CD14-positive monocyte (primary cell): ENCODE data around the gene PCED1B. TPM values are rescaled to one million over a fixed set of nuclear protein-coding genes. Genes with fewer than 3 reads are reported as not detected.

Source experiments
- DNase-seq, 3 donors: peaks; one replicate each; pipeline ENCODE4 v3.0.0-alpha.2; 2011 to 2022
- H2AFZ ChIP-seq: 2 replicates; pipeline ENCODE4 v1.6.0; 2012; ENCODE audit warnings: mild to moderate bottlenecking, low read depth, low read length, inconsistent platforms; ENCODE audit not compliant: insufficient read depth, poor library complexity, severe bottlenecking
- H3K27ac ChIP-seq, 2 donors: 1 replicate in 1 of 2; 2 replicates in 1 of 2; pipeline ENCODE4 v1.5.1; 2012 to 2013; ENCODE audit warnings: low read length in 2 of 2, control low read depth in 1 of 2, inconsistent platforms in 1 of 2, low read depth in 1 of 2, mild to moderate bottlenecking in 1 of 2
- H3K27me3 ChIP-seq, 2 donors: one replicate each; pipeline versions ENCODE4 v1.6.0 to v1.6.1; 2011 to 2013; ENCODE audit warnings: low read length in 2 of 2; ENCODE audit not compliant: control insufficient read depth in 2 of 2, insufficient read depth in 2 of 2
- H3K36me3 ChIP-seq, 2 donors: replicated peaks in 1 of 2; 1 replicate in 1 of 2; 2 replicates in 1 of 2; pipeline versions ENCODE4 v1.5.1 to v1.6.1; 2012 to 2013; ENCODE audit warnings: low read length in 2 of 2, control low read depth in 1 of 2, inconsistent platforms in 1 of 2, mild to moderate bottlenecking in 1 of 2; ENCODE audit not compliant: insufficient read depth in 2 of 2, control insufficient read depth in 1 of 2
- H3K4me1 ChIP-seq, 2 donors: 1 replicate in 1 of 2; 2 replicates in 1 of 2; pipeline versions ENCODE4 v1.5.1 to v1.6.1; 2012 to 2013; ENCODE audit warnings: low read length in 2 of 2, control low read depth in 1 of 2, inconsistent platforms in 1 of 2, mild to moderate bottlenecking in 1 of 2, moderate library complexity in 1 of 2; ENCODE audit not compliant: insufficient read depth in 2 of 2, control insufficient read depth in 1 of 2
- H3K4me2 ChIP-seq: replicated peaks from 2 replicates; pipeline ENCODE3; 2012; ENCODE audit warnings: low read length, moderate library complexity, mild to moderate bottlenecking; ENCODE audit not compliant: poor library complexity, severe bottlenecking; ENCODE audit errors: extremely low read depth
- H3K4me3 ChIP-seq, 3 experiments: fragments of 200-600 bp in 1 of 3; sonication (generic) in 1 of 3; replicated peaks in 1 of 3; 1 replicate in 2 of 3; 2 replicates in 1 of 3; pipeline ENCODE4 v1.5.1; 2011 to 2013; ENCODE audit warnings: low read length in 3 of 3, mild to moderate bottlenecking in 3 of 3, control low read depth in 2 of 3, low read depth in 2 of 3, inconsistent platforms in 1 of 3, moderate library complexity in 1 of 3
- H3K79me2 ChIP-seq: 2 replicates; pipeline ENCODE4 v1.6.0; 2012; ENCODE audit warnings: mild to moderate bottlenecking, control low read depth, inconsistent platforms, low read length, moderate library complexity; ENCODE audit not compliant: insufficient read depth
- H3K9ac ChIP-seq: 2 replicates; pipeline ENCODE4 v1.6.0; 2017; ENCODE audit warnings: low read length, mild to moderate bottlenecking; ENCODE audit not compliant: insufficient read depth, poor library complexity, severe bottlenecking
- H3K9me3 ChIP-seq, 2 donors: replicated peaks in 1 of 2; 1 replicate in 1 of 2; 2 replicates in 1 of 2; pipeline versions ENCODE4 v1.5.1 to v1.6.1; 2012 to 2013; ENCODE audit warnings: low read length in 2 of 2, control low read depth in 1 of 2; ENCODE audit not compliant: control insufficient read depth in 1 of 2, insufficient read depth in 1 of 2
- H4K20me1 ChIP-seq: 2 replicates; pipeline ENCODE4 v1.6.0; 2012; ENCODE audit warnings: mild to moderate bottlenecking, low read length, control low read depth, moderate library complexity; ENCODE audit not compliant: insufficient read depth
- H3K27ac Mint-ChIP-seq, 7 donors: one replicate each; pipeline ENCODE4 v1.8.0; 2020; ENCODE audit warnings: mild to moderate bottlenecking in 7 of 7, mixed read lengths in 7 of 7, moderate library complexity in 6 of 7, inconsistent platforms in 2 of 7
- H3K27me3 Mint-ChIP-seq, 3 donors: one replicate each; pipeline ENCODE4 v1.8.0; 2021 to 2022; ENCODE audit warnings: low read depth in 3 of 3, mild to moderate bottlenecking in 3 of 3, mixed read lengths in 3 of 3, moderate library complexity in 3 of 3, inconsistent platforms in 1 of 3
- H3K36me3 Mint-ChIP-seq, 2 donors: one replicate each; pipeline ENCODE4 v1.8.0; 2020; ENCODE audit warnings: mixed read lengths in 2 of 2, inconsistent platforms in 1 of 2, mild to moderate bottlenecking in 1 of 2
- H3K4me1 Mint-ChIP-seq: one replicate; pipeline ENCODE4 v1.8.0; 2020; ENCODE audit warnings: mild to moderate bottlenecking, mixed read lengths
- H3K4me3 Mint-ChIP-seq, 2 donors: one replicate each; pipeline ENCODE4 v1.8.0; 2020; ENCODE audit warnings: mild to moderate bottlenecking in 2 of 2, mixed read lengths in 2 of 2, moderate library complexity in 1 of 2
- H3K9me3 Mint-ChIP-seq, 7 donors: one replicate each; pipeline ENCODE4 v1.8.0; 2020 to 2022; ENCODE audit warnings: mixed read lengths in 7 of 7, mild to moderate bottlenecking in 6 of 7, moderate library complexity in 6 of 7, inconsistent platforms in 2 of 7
- WGBS: methylation state at CpG from one replicate; pipeline ENCODE4 v1.1.5; 2013; ENCODE audit warnings: missing lambda C conversion rate; ENCODE audit not compliant: insufficient coverage; 5-methylcytosine and 5-hydroxymethylcytosine counted together
- intact Hi-C, 2 donors: fragments of 100-400 bp; cut with micrococcal nuclease; formaldehyde crosslinking; loops; one replicate each; pipeline versions ENCODE4 v1.15.0 to v1.15.1; 2023
- polyA plus RNA-seq, 3 donors: library from polyadenylated mRNA; depleted of rRNA in 1 of 3; unstranded in 2 of 3; stranded (reverse) in 1 of 3; fragments of 300-500 nt in 2 of 3; fragments of >200 nt in 1 of 3; fragmentation: Illumina TruSeq in 2 of 3; gene quantifications; 1 replicate in 2 of 3; 2 replicates in 1 of 3; pipeline ENCODE4 v1.2.3, GENCODE V29; 2012 to 2021
- TF ChIP-seq, protein P1 (sequence below): fragments of 200-600 bp; IDR thresholded peaks from one replicate; pipeline ENCODE4 v1.8.0; 2022; ENCODE audit warnings: antibody characterized with exemption, mild to moderate bottlenecking

PCED1B gene
- polyA plus RNA-seq, 3 donors: 0.10 to 0.65 TPM; not detected in 1

DNA sequence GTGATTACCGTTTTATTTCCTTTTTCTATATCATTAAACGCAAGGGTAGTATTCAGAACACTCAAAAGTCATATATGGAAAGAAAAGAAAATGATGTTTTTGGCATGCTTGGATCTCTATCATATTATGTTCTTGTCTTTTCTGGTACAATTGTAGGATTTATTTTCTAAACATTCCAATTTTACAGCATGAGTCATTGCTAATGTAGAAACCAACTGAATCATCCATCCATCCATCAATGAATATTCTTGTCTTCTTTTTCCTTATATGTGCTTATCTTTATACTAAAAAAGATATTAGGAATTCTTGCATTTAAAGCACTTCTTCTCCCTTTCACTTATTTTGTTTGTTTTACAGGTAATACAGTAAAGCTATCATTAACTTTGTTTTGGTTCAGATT lies 20.7 kb downstream of the PCED1B start:
- Histone ChIP-seq H3K9ac (no peak overlapping the region), H4K20me1 (no peaks in the 10 kb centered on the region), H2AFZ (no peak overlapping the region), H3K9me3 (no peaks in the 10 kb centered on the region), H3K4me3 (no peak overlapping the region), H3K79me2 (no peaks in the 10 kb centered on the region), H3K27me3 (no peaks in the 10 kb centered on the region), H3K36me3 (no peaks in the 10 kb centered on the region), H3K27ac (no peak overlapping the region), H3K4me1 (no peaks in the 10 kb centered on the region), H3K4me2 (no peak overlapping the region)
- Mint-ChIP-seq H3K4me1 (no peaks in the 10 kb centered on the region), H3K4me3 (no peak overlapping the region), H3K27ac (no peak overlapping the region), H3K27me3 (peaks cover 1 to 2% (median 2%) of the 10 kb centered on the region in 3 donors), H3K36me3 (no peaks in the 10 kb centered on the region), H3K9me3 (peaks cover 0 to 2% (median 0%) of the 10 kb centered on the region in 7 donors)
- intact Hi-C loops: no loop called here
- no CpG with 5 or more reads among the region's 2 CpGs for WGBS
- TF ChIP-seq, protein P1, sequence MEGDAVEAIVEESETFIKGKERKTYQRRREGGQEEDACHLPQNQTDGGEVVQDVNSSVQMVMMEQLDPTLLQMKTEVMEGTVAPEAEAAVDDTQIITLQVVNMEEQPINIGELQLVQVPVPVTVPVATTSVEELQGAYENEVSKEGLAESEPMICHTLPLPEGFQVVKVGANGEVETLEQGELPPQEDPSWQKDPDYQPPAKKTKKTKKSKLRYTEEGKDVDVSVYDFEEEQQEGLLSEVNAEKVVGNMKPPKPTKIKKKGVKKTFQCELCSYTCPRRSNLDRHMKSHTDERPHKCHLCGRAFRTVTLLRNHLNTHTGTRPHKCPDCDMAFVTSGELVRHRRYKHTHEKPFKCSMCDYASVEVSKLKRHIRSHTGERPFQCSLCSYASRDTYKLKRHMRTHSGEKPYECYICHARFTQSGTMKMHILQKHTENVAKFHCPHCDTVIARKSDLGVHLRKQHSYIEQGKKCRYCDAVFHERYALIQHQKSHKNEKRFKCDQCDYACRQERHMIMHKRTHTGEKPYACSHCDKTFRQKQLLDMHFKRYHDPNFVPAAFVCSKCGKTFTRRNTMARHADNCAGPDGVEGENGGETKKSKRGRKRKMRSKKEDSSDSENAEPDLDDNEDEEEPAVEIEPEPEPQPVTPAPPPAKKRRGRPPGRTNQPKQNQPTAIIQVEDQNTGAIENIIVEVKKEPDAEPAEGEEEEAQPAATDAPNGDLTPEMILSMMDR: no peak
- no peak for DNase-seq

DNA sequence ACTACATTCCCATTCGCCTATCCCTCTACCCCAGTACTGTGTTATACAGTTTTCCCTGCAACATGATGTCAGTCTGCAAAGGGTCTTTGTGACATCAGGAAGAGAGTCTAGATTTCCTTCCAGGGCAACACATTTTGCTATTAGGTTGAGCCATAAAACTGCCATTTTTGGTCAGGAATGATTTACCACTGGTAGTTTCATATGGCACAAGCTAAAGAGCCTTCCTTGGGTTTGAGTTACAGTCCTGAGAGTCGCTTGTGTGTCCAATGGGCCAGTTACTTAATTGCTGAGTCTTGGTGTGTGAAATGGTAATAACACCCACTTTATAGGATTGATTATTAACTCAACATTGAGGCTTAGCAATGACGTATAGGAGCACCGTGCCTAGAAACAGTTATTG lies 23.0 kb downstream of the PCED1B start:
- no peaks in the 10 kb centered on the region for H3K36me3 ChIP-seq
- peaks cover 0 to 2% (median 0%) of the 10 kb centered on the region in 7 donors for H3K9me3 Mint-ChIP-seq
- H3K4me3 Mint-ChIP-seq: no peak overlapping the region

More for the DNA sequence above, 23.0 kb downstream of the PCED1B start:
- TF ChIP-seq, protein P1: no peak
- Mint-ChIP-seq H3K27me3 (peaks cover 1 to 5% (median 2%) of the 10 kb centered on the region in 3 donors), H3K27ac (no peak overlapping the region), H3K36me3 (peaks cover 0 to 1% of the 10 kb centered on the region in 2 donors), H3K4me1 (no peaks in the 10 kb centered on the region)
- Histone ChIP-seq H3K9ac (no peak overlapping the region), H4K20me1 (no peaks in the 10 kb centered on the region), H3K27ac (no peak overlapping the region), H3K4me1 (no peaks in the 10 kb centered on the region), H2AFZ (no peak overlapping the region), H3K9me3 (no peaks in the 10 kb centered on the region), H3K79me2 (no peaks in the 10 kb centered on the region), H3K27me3 (no peaks in the 10 kb centered on the region), H3K4me3 (no peak overlapping the region), H3K4me2 (no peak overlapping the region)
- WGBS: no CpG with 5 or more reads among the region's 4 CpGs
- intact Hi-C loops: no loop called here
- no peak for DNase-seq
